Type B pancreatic cell (in vitro differentiated cells): ENCODE results near the gene CXCL9. TPM values are rescaled to one million over a fixed set of nuclear protein-coding genes. Genes with fewer than 3 reads are reported as not detected.
A peak's percentile ranks its signal among the peaks of the same experiment; 100 is the strongest.

Source experiments
- DNase-seq: peaks from one replicate; pipeline ENCODE4 v3.0.0; 2021; ENCODE audit warnings: mixed read lengths; ENCODE audit not compliant: unreplicated experiment; ENCODE audit errors: extremely low spot score
- H3K27ac Mint-ChIP-seq: 2 replicates; pipeline ENCODE4 v1.8.0; 2021; ENCODE audit warnings: mild to moderate bottlenecking, mixed read lengths
- H3K27me3 Mint-ChIP-seq: 2 replicates; pipeline ENCODE4 v1.8.0; 2021; ENCODE audit warnings: mixed read lengths
- H3K36me3 Mint-ChIP-seq: 2 replicates; pipeline ENCODE4 v1.8.0; 2021; ENCODE audit warnings: mixed read lengths
- H3K4me1 Mint-ChIP-seq: one replicate; pipeline ENCODE4 v1.8.0; 2021; ENCODE audit warnings: mixed read lengths; ENCODE audit not compliant: unreplicated experiment
- H3K4me3 Mint-ChIP-seq: 2 replicates; pipeline ENCODE4 v1.8.0; 2021; ENCODE audit warnings: mild to moderate bottlenecking, mixed read lengths
- H3K9me3 Mint-ChIP-seq: 2 replicates; pipeline ENCODE4 v1.8.0; 2021; ENCODE audit warnings: mixed read lengths
- total RNA-seq: library from RNA; stranded (reverse); gene quantifications from 2 replicates; pipeline ENCODE4 v1.2.1, GENCODE V29; 2021; ENCODE audit warnings: low replicate concordance
- TF ChIP-seq, protein P1 (sequence below): fragments of 200-600 bp; sonication (generic); conservative IDR thresholded peaks from 2 replicates; pipeline ENCODE4 v1.5.0; 2021; ENCODE audit warnings: antibody characterized with exemption, mild to moderate bottlenecking

CXCL9 gene
- total RNA-seq, 1 donor from 2014 or later = not detected

DNA sequence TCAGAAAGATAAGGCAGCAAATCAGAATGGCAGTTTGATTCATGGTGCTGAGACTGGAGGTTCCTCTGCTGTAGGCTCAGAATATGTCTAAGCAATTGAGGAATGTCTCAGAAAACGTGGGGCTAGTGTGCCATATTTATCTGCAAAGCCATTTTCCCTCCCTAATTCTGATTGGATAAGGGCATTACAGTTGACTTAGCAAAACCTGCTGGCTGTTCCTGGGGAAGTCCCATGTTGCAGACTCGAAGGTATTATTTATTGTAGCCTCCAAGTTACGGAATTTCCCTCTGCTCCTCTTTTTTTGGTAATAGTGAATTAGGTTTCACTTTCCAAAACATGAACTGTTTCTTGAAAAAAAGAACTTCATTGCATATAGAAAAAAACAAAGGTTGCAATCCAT, 16.1 kb upstream of the CXCL9 start, which contains the start of gene CXCL10:
TSS of gene CXCL10 (minus strand) at position 109 of the 400 bp plus-strand sequence. CDS start at position 43, 66 bp downstream.
- TF ChIP-seq, protein P1, sequence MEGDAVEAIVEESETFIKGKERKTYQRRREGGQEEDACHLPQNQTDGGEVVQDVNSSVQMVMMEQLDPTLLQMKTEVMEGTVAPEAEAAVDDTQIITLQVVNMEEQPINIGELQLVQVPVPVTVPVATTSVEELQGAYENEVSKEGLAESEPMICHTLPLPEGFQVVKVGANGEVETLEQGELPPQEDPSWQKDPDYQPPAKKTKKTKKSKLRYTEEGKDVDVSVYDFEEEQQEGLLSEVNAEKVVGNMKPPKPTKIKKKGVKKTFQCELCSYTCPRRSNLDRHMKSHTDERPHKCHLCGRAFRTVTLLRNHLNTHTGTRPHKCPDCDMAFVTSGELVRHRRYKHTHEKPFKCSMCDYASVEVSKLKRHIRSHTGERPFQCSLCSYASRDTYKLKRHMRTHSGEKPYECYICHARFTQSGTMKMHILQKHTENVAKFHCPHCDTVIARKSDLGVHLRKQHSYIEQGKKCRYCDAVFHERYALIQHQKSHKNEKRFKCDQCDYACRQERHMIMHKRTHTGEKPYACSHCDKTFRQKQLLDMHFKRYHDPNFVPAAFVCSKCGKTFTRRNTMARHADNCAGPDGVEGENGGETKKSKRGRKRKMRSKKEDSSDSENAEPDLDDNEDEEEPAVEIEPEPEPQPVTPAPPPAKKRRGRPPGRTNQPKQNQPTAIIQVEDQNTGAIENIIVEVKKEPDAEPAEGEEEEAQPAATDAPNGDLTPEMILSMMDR = no peak
- Mint-ChIP-seq H3K4me3 (no peak within 1 kb of the TSS), H3K36me3 (no peaks in the 10 kb centered on the region), H3K4me1 (no peaks in the 10 kb centered on the region), H3K9me3 (no peaks in the 10 kb centered on the region), H3K27me3 (peaks cover 10% of the 10 kb centered on the region), H3K27ac (no peak within 1 kb of the TSS)
- no peak for DNase-seq

DNA sequence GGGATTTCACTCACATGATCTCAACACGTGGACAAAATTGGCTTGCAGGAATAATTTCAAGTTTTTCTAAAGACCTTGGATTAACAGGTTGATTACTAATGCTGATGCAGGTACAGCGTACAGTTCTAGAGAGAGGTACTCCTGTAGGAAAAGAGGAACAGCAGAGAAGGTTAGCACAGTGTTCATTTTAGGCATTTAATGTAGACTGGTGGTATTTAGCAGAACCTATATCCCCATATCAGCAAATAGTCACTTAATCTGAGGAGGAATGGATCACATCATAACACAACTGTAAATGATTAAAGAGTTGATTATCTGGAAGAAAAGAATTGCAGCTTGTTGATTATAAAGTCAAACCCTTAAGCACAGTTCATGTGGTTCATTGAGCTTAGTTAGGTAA, 15.4 kb upstream of the CXCL9 start:
- Mint-ChIP-seq H3K27me3 (peaks cover 8% of the 10 kb centered on the region), H3K27ac (no peak overlapping the region), H3K36me3 (no peaks in the 10 kb centered on the region), H3K9me3 (no peaks in the 10 kb centered on the region), H3K4me1 (no peaks in the 10 kb centered on the region), H3K4me3 (no peak overlapping the region)
- TF ChIP-seq, protein P1 = no peak
- DNase-seq = no peak

DNA sequence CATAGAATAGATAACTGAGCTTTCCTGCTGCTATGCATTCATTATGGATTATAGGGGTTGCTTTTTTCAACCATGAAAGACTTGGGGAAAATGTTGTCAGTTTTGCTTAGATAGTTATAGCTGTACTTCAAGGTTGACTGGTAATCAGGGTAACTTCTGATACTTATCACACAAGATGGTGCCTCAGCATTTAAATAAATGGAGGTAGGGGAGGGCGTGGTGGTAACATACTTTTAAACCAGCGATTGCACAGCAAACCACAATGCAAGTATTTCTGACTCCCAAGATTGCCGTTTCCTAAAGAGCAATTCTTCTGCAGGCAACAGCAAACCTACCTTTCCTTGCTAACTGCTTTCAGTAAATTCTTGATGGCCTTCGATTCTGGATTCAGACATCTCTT, 14.7 kb upstream of the CXCL9 start:
- Mint-ChIP-seq H3K27ac (no peak overlapping the region), H3K4me1 (no peaks in the 10 kb centered on the region), H3K9me3 (no peaks in the 10 kb centered on the region), H3K27me3 (peaks cover 8% of the 10 kb centered on the region), H3K4me3 (no peak overlapping the region), H3K36me3 (no peaks in the 10 kb centered on the region)
- TF ChIP-seq, protein P1 = no peak
- no peak for DNase-seq

DNA sequence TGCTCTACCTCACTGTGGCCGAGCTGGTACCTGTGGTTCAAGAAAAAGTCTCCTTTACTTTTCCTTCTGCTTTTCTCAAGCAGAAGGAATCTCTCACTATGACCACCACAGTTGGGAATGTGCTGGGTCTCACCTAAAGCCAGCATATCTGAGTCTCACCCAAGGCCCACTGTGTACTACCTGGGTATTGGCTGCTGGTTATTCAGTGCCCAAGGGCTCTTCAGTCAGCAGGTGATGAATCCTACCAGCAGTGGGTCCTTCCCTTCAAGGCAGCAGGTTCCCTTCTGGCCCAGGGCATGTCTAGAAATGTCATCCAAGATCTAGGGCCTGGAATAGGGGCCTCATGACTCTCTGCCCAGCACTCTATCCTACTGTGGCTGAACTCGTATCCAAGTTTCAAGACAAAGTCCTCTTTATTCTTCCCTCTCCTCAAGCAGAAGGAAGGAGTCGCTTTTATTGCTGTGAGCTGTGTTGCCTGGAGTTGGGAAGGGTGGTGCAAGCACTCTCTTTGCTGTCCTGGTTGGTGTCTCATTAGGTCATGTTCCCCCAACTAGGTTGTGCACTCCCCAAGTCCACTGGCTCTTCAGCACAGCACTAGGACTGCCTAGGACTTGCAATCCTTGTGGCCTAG, 9.9 kb upstream of the CXCL9 start:
- H3K4me3 Mint-ChIP-seq = no peak overlapping the region
- H3K9me3 Mint-ChIP-seq = no peaks in the 10 kb centered on the region
- no peaks in the 10 kb centered on the region for H3K4me1 Mint-ChIP-seq
- peaks cover 3% of the 10 kb centered on the region for H3K27me3 Mint-ChIP-seq
- DNase-seq = no peak
- H3K27ac Mint-ChIP-seq = no peak overlapping the region
- no peaks in the 10 kb centered on the region for H3K36me3 Mint-ChIP-seq
- TF ChIP-seq, protein P1 = no peak

DNA sequence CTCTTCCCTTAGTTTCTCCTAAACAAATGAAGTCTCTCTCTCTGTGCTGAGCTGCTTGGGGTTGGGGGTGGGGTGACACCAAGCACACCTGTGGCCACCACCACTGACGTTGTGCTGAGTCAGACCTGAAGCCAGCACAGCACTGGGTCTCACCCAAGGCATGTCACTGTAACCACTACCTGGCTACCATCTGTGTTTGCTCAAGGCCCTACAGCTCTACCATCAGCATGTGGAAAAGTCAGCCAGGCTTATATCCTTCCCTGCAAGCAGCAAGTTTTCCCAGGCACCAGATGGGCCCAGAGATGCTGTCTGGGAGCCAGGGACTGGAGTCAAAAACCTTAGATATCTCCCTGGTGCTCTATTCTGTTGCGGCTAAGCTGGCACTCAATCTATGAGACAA, 9.1 kb upstream of the CXCL9 start:
- DNase-seq = no peak
- Mint-ChIP-seq H3K36me3 (no peaks in the 10 kb centered on the region), H3K9me3 (no peaks in the 10 kb centered on the region), H3K27me3 (peaks cover 3% of the 10 kb centered on the region), H3K4me3 (no peak overlapping the region), H3K27ac (peak overlapping the region; percentile 57), H3K4me1 (no peaks in the 10 kb centered on the region)
- TF ChIP-seq, protein P1 = no peak

DNA sequence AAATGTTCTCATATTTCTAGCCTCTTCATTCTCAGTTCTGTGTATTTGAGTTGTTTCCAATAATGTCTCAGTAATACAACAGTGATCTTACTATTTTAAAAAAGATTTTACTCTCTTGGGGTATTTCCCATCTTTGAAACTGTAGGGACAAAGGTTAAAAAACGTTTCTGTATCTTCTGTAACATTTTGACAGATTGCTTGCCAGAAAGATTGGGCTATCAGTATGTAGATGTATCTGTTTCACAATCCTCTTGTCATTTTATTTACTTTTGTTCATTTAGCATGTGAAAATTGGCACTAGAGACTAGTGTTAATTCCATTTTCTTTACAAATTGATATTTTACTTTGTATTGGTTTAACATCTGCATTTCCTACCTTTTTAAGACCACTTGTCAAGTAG, 6.2 kb upstream of the CXCL9 start:
- TF ChIP-seq, protein P1 = no peak
- Mint-ChIP-seq H3K27ac (no peak overlapping the region), H3K4me1 (no peaks in the 10 kb centered on the region)

More for the DNA sequence above, 6.2 kb upstream of the CXCL9 start:
- H3K4me3 Mint-ChIP-seq = no peak overlapping the region
- no peak for DNase-seq
- no peaks in the 10 kb centered on the region for H3K27me3 Mint-ChIP-seq
- no peaks in the 10 kb centered on the region for H3K36me3 Mint-ChIP-seq
- no peaks in the 10 kb centered on the region for H3K9me3 Mint-ChIP-seq
